GM18873 (cell line): Measurements from ENCODE around the gene USP51.
A peak's percentile ranks its signal among the peaks of the same experiment; 100 is the strongest.
"Not testable (repeated sequence)": the region's sequence is repeated elsewhere in the genome, so short reads cannot be mapped to it uniquely, and the experiment has no call there.

ENCODE experiments used
- ATAC-seq: cut with Tn5 transposase; IDR thresholded peaks from one replicate; pipeline ENCODE4 v1.9.1; 2021; ENCODE audit warnings: mild to moderate bottlenecking, moderate library complexity, moderate number of reproducible peaks; ENCODE audit not compliant: unreplicated experiment, low FRiP score

Gene USP51

DNA sequence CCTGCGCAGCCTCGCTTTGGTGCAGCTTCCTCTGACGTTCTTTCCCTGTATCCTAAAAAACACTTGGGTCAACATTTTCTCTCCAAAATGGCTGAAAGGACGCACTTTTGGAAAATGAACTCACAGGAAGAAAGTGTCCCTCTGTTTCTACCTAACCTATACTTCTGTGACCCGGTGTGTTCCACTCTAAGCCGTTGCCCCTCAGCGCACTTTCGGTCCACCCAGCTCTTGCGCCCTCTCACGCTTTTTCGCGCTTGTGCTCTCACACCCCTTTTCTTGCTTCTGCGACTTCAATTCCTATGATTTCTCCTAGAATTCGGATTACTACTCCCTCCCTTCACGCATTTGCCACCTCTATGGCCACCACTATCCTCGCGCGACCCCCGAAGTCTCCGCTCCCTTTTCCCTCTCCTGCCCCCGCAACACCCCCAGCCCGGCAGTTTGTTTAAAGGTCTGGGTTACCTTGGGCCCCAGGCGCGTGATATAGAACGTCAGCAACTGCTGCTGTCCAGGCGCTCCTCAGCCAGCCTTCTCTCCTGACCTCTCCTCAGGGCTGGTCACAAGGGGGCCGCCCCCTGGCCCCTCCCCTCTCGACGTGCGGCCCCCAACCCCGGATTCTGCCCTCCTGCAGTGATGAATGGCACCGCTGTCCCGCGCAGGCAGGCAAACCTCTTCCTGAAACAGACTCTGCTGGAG, at the start of gene USP51:
TSS of gene USP51 (minus strand) at position 535 of the 696 bp plus-strand sequence. CDS start 909 bp downstream, outside the sequence.
- ATAC-seq, result peak; percentile 30

DNA sequence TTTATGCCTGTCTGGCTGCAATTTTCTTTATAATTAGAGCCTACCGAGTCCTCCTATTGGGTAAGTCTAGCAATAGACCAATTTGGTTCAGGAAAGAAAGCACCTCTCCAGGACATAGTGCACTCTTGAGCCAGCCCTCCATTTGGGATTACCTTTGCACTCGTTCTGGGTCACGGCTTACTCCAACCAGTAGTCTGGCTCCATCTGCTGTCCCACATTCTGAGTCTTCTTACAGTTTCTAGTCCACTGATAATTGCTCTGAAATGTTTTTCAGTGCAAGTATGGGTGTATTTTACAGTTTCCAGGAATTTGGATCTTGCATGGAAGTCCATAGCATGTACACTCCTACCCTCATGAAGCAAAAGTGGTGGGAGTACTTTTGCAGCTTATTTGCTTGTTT, 34.8 kb upstream of the USP51 start:
- no peak for ATAC-seq

DNA sequence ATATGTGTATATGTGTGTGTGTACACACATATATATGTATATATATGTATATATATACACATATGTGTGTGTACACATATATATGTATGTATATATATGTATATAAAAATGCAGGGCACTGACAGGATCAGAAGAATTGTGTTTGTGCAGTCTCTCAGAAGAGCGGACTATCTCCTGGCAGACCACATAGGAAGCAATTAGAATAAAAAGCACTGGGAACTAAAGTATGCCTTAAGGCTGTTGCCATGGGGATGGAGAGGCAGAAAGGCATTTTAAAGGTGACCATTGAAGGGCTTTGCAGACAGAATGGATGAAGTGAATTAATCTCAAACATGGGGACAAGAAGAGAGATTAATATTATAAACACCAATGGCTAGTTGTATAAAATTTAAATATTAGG, 33.7 kb upstream of the USP51 start:
- no peak for ATAC-seq

DNA sequence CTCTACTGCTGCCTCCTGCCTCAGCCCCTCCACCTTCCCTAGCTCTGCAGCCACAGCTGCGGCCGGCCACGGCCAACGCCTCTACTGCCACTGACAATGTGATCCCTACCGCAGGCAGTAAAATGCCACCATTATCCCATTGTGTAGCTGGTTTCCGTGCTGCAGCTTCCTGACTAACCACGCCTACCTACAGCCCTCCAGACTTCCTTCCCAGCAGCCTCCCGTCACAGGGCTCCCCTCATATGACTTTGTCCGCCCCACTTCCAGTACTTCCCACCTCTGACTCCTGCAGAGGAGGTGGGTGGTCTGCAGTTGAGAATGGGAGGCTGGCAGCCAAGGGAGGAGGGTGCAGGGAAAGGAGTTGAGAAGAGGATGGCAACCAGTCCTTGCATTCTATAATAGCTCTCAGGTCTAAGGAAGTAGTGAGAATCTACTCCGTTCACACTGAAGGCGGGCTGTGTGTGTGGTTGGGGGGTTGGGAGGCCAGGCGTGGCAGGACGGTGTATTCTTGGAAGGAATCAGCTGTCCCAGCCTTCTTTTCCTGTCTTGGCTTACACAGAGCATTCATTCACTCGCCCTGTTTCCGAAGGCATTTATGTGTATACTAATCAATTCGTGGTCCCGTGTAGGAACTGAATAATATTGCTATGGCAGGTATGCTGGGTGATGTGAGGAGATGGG, 33.1 kb upstream of the USP51 start:
- no peak for ATAC-seq

DNA sequence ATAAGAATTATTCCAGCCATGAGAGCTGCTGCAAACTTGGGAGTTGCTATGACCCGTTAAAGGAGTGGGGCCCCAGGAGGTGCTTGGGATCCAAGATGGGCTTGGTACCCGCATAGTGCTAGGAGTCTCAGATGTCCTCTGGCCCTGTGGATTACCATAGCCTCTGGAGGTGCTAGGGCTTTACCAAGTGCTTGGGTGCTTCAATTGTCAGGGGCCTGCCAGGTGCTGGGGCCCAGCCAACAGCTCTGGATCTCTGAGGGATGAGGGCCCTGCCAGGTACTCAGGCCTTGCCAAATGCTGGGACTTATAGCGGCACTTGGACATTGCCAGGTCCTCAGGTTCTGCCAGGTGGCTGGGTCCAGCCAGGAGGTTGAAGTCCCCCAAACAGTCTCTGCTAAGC, 32.0 kb upstream of the USP51 start:
- ATAC-seq, result no peak

DNA sequence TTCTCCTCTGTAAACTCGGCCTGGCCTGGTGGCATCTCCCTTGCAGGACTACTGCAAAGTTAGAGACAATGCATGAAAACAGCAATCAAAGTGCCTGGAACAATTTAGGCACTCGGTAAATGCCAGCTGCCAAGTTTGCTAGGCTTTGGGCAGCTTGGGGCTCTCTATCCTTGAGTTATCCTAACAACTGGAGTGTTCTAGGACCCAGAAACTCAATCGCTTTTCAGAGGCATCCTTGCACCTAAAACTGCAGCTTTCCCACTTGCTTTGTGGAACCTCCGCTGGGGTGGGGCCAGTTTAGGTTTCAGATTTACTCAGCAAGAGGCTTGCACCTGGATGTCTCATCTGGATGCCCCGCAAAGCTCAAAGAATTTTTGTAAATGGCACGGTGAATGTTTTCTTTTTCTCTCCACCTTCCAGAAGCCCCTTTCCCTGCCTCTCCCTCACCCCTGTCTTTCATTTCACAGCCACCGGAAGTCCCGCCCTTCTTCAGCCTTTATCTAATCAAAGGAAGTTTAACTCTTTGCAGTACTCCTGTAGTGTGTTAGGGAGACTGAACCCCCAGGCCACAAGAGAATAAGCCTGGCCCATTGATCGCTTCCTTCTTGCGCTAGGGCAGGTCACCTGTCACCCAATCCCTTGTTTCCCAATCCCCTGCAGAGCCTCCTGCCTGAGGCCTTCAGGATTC, 27.3 kb upstream of the USP51 start:
- not testable (repeated sequence) for ATAC-seq

DNA sequence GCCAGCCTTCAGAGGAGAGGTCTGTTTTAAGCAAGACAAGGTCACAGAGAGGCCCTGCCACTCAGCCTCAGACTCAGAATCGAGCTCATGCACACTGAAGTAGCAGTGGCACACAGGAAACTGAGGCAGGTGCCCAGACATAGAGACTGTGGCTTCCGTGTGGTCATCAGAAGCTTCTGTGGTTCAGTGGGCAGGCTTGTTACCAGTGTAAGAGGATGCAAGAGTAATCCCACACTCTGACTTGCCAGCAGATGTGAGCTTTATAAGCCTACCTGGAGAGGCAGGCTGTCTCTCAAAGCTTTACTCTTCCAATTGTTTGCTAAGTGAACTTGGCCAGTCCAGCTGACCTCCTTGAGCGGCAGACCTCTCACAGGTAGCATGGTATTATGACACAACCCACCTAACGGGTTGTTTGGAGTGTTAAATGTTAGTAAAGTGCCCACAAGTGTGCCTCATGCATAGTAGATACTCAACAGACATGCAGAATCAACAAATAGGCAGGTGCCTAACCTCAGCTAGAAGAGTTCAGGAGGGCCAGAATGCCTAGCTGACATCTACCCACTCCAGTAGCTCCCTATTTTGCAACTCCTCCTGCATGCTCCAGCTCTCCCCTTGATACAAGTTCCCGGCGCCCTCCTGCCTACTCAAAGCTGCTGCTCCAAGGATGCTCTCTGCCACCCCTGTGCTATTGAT, 23.5 kb upstream of the USP51 start:
- ATAC-seq, result not testable (repeated sequence)

DNA sequence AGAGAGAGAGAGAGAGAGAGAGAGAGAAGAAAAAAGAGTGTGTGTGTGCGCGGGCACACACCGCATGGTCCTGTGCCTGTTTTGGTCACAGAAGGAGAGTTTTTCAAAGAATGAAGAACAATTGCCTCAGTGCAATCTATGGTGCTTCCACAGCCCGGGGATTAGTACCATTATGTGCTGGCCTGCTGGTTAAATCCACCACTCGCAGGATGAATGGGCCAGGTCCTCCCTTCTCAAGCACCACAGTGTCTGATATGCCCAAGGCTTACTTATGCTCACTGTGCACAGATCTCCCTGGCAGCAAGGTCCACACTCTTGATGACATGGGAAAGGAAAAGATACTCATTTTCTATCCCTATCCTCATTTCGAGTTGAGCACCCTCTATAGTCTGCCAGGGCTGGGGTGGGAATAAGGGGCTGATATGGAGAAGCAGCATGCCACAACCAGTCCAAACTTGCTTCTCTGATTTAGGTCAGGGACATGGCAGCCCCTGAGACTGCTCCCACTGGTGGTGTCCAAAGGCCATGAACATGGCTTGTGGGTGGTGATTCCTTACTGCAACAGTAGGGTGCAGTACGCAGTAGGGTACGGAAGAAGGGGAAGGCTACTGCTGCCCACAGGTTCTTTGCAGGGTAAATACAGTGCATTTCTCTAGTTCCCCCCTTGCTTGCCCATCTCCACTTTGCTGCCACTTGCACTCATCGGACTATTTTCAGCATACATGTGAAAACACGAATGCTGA, 18.9 kb upstream of the USP51 start:
- ATAC-seq, result not testable (repeated sequence)

DNA sequence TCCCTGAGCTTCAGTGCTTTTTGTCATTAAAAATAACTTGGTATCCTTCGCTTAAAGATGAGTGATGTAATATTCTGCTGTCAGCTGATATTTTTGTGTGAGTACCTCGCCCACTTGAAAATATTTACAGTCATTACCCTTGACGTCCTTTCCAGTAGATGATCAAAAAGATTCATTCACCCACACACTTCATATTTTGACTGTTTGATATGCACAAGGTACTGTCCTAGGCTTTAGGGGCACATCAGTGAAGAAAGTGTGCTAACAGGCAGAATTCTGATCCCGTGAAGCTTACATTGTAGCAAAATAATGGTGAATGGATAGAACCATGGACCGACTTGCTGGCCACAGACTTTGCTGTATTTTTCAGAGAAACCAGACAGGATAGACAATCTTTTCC, 18.1 kb upstream of the USP51 start:
- not testable (repeated sequence) for ATAC-seq

DNA sequence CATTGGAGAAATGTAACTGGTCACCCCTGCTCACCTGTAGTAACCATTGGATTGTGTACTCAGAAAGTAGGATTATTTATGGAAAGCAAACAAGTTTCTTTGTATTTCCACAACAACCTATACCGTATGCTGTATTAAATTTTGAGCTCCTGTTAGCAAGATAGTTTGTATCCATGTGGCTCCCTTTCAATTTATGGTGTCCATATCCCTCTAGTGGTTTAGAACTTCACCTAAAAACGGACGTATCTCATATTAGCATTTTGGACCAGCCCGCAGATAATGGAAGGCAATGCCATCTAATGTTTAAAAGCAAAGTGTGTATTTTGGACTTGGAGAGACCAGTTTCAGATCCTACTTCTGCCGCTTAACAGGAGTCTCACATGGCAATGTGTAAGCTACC, 17.4 kb upstream of the USP51 start:
- ATAC-seq, result not testable (repeated sequence)

DNA sequence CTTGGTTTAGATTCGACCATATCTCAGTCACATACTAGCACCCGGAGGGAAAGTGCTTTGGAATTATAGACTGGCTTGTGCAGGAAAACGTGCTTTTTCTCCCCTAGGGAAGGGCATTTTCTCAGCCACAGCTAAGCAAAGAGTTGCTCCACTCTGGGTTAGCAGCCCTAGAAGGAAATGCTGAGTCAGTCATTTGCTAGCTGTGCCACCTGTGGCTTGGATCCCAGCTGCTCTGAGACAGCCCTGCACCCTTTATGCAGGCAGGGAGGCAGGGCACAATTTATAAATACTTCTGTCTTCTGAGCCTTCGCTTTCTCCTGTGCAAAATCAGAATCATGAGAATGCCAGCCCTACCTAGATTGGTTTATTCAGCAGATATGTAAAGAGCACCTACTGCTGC, 1.3 kb upstream of the USP51 start:
- no peak for ATAC-seq

DNA sequence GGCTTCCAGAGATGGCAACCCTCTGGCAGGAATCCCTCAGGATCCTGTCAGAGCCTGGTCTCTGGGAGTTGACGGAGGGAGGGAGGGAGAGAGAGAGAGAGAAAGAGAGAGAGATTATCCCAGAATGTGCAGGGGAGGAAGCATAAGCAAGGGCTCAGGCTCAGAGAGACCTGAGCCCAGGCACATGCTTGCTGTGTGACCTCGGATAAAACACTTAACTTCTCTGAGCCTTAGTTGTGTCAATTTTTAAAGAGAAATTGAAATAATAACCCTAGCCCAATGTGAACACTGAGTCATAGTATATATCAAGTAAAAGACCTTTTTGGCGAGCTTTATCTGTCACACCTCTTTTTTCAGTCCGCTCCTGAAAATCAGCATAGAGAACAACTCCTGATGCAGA, 473 bp upstream of the USP51 start:
- no peak for ATAC-seq

DNA sequence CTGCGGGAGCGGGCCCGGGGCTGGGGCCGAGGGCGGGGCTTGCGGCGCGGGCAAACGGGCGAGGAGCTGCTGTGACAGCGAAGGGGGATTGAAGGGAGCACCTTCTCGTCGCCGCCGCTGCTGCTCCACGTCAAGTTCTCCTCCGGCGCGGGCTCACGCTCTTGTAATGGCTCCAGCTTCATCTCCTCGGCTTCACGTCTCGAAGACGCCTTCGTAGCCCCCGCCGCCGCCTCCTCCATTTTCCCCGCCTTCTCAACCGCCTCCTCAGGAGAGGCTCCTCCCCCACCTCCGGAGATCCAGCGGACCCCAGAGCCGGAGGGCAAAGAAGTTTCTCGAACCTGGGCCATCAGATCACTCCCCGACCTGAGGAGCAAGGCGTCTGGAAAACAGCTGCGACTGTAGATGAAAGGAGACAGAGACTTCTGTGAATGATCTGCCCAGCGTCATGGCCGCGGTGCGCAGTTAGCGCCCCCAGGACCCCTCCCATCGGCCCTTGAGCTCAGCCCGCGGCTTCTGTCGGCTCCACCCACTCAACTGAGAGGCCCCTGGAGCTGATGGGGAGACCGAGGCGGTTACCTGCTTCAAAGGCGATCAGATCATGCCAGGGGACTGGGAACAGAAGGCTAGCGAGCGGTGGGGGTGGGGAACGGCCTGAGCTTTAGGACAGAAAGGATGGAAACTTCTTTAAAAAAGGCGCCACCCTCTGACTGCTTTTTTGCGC, 895 bp downstream of the USP51 start:
- peak; percentile 60 for ATAC-seq

DNA sequence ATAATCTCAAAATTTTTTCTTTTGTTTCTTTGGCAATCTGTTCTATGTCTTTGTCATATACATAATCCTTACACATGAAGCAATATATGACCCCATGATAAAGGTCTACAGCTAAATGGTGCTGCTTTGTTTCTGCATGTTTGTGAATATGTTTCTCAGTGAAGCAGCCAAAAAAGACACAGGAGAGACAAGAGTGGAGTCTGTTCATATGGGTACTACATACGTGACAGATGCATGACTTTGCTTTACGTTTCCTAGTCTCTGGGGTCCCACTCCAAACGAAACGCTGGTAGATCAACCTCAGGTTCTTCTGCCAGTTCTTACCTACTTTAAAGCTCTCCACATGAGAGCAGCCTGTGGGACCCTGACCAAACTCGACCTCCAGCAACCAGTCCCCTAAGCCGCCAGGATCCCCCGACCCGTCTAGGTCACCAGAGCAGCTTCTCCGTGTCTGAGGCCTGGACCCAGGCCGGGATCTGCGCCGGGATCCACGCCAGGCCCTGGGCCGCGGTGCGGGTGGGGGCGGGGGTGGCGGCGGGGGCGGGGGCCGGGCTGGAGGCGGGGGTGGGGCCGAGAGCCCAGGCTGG, 1.5 kb downstream of the USP51 start:
- no peak for ATAC-seq

DNA sequence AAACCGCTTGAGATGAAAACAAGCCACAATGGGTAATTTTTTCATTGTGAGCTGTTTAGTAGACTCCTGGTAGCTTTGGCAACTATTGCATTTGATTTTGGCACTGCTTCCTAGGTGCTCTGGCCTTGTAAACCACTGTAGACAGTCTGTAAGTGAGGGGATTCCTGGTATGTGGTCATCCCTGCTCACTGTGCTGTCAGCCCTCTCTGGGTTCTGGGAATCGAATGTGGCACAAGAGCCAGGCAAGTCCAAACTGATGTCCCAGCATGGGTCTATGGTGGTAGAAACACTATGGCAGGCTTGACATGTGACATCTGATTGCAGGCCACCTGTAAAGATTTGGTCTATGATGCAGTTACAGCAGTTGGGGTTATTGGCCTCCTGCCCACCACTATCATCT, 2.5 kb downstream of the USP51 start:
- no peak for ATAC-seq

DNA sequence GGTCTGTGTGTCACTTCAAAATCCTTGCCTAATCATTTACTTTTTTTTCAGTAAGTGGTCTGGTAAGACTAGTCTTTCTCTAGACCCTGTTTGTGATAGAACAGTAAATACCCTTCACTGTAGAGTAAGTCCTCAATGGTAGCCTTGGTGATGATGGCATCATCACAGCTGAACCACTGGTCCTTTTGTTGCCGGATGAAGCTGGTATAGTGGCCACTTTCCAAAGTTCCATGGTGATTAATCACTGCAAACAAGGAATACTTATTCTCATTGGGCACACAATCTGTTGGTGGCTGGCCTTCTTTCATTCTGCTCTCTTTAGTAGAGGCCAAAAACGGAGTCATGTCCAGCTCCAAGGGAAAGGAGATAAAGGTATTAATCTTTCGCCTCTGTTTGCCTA, 2.9 kb downstream of the USP51 start:
- no peak for ATAC-seq

DNA sequence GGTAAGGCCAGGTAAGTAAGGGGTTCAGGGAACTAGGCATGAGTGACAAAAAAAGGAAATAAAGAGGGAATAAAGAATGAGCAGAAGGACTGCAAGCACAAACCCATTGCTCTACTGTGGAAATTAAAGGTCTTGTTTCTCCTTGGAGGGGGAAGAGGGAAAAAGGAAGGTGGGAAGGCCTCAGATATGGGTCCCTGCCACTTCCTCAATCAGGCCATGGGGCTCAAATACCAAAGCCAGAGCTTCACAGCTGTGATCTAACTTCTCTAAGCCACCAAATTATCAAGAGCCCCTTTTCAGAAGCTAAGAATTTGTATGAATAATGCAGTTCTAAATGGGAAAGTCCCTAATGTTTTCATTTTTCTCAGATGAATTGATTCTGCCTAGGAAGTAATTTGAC, 4.7 kb downstream of the USP51 start:
- no peak for ATAC-seq

DNA sequence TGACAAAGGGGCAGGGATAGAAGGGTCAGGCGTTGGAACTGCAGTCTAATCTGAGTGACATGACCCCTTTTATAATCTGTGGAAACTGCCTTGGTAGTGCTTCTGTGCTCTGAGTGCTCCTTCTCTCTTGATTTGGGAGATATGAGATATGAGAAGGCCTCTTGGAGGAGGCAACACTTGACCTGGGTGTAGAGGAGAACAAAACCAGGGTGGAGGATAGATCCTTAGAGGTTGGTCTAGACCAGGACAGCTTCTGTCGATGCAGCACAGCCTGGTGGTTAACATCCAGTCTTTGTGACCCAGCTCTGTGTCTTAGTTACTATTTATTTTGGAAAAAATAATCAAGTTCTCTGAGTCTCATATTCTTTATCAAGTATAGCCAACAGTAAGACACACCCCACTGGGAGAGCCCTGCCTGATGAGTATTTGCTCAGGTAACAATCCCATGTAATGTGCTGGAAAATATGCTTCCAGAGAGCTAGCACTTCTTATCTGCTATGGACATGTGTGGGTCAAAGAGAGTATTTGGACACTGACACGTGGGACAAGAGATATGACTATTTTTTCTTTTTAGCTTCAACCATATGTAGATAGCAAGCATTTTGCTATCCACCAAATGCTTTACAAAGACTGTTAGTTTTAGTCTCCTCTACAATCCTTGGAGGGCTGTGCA, 9.1 kb downstream of the USP51 start:
- ATAC-seq, result no peak

DNA sequence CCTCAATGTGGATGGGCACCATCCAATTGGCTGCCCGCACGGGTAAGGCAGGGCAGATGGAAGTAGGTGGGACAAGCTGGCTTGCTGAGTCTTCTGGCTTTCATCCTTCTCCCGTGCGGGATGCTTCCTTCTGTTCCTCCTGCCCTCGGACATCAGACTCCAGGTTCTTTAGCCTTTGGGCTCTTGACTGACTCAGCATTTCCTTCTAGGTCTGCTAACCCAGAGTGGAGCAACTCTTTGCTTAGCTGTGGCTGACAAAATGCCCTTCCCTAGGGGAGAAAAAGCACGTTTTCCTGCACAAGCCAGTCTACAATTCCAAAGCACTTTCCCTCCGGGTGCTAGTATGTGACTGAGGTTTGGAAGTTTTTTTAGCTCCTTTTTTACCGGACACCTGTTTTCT, 9.7 kb downstream of the USP51 start:
- not testable (repeated sequence) for ATAC-seq
